ENCODE data around the gene ZNF366.

DNA sequence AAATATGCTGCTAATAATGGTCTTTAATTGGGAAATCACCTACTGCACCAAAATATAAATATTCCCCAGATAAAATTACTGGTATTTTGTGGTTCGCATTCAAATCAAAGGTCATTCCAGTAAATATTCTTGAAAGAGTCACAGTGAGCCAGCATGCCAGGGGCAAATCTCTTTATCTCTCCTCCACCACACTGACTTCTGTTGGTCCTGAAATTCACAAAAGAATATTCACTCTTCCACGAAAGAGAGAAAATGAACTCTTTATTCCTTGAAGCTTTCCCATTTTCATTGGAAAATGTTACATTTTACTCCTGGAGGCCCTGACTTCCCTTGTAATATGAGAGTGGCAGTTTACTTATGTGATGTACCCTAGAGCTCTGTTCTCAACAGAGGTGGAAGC is 39.7 kb downstream of the ZNF366 start:
- TF ChIP-seq EGR1 (IDR thresholded peaks at IDR 0.05; ENCODE audit: low read depth) (no peak), YY1 (IDR thresholded peaks at IDR 0.05; ENCODE audit: extremely low read depth, insufficient replicate concordance, low read depth, low read length) (no peak)
